ENCODE results near the gene ARPC5. TPM values are rescaled to one million over a fixed set of nuclear protein-coding genes. Genes with fewer than 3 reads are reported as not detected.

Gene ARPC5
- polyA plus RNA-seq, 2 of the 4 experiments (the other 2 are of a cell fraction): 189 to 198 TPM

DNA sequence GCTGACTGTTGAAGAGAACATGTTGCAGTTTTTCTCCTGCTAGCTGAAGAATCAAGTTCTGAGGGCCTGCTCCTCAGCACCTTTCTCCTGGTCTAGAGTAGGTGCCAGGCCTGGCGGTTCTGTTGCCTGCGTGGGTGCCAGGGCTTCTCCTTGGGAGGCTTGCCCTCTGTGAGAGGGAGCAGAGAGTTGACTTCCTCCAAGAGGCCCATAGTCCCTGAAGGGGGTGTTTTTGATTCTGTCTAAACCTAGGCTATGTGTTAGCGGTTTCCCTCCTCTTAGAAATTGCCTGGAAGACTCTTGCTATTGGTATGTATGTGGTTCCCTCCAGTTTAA, 17.8 kb upstream of the ARPC5 start:
- H3K4me1 ChIP-seq: peaks cover 4% of the 10 kb centered on the region; the same call in 1 of the 3 replicates
- no peak overlapping the region for H3K27ac ChIP-seq
- CTCF ChIA-PET: interaction anchor here (0.5 to 6.2 kb wide), 8 partner anchors 13 to 569 kb away, joined by 3 to 142 read pairs (median 7); no protein-coding TSS in a partner anchor
- no peak overlapping the region for H3K4me3 ChIP-seq
- no peak for FAIRE-seq
- POLR2A ChIA-PET: no interaction called here
- no peak for TF ChIP-seq NPAS2 (CRISPR knock-in tag; IDR thresholded peaks at IDR 0.05; ENCODE audit: borderline replicate concordance)
- TF ChIP-seq, protein P1, sequence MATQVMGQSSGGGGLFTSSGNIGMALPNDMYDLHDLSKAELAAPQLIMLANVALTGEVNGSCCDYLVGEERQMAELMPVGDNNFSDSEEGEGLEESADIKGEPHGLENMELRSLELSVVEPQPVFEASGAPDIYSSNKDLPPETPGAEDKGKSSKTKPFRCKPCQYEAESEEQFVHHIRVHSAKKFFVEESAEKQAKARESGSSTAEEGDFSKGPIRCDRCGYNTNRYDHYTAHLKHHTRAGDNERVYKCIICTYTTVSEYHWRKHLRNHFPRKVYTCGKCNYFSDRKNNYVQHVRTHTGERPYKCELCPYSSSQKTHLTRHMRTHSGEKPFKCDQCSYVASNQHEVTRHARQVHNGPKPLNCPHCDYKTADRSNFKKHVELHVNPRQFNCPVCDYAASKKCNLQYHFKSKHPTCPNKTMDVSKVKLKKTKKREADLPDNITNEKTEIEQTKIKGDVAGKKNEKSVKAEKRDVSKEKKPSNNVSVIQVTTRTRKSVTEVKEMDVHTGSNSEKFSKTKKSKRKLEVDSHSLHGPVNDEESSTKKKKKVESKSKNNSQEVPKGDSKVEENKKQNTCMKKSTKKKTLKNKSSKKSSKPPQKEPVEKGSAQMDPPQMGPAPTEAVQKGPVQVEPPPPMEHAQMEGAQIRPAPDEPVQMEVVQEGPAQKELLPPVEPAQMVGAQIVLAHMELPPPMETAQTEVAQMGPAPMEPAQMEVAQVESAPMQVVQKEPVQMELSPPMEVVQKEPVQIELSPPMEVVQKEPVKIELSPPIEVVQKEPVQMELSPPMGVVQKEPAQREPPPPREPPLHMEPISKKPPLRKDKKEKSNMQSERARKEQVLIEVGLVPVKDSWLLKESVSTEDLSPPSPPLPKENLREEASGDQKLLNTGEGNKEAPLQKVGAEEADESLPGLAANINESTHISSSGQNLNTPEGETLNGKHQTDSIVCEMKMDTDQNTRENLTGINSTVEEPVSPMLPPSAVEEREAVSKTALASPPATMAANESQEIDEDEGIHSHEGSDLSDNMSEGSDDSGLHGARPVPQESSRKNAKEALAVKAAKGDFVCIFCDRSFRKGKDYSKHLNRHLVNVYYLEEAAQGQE (IDR thresholded peaks at IDR 0.05): no peak
- TF ChIP-seq HOXB13 (CRISPR knock-in tag; IDR thresholded peaks at IDR 0.05; ENCODE audit: low read depth): no peak
- TF ChIP-seq, protein P2, sequence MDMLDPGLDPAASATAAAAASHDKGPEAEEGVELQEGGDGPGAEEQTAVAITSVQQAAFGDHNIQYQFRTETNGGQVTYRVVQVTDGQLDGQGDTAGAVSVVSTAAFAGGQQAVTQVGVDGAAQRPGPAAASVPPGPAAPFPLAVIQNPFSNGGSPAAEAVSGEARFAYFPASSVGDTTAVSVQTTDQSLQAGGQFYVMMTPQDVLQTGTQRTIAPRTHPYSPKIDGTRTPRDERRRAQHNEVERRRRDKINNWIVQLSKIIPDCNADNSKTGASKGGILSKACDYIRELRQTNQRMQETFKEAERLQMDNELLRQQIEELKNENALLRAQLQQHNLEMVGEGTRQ (IDR thresholded peaks at IDR 0.05): no peak
- TF ChIP-seq, protein P3, sequence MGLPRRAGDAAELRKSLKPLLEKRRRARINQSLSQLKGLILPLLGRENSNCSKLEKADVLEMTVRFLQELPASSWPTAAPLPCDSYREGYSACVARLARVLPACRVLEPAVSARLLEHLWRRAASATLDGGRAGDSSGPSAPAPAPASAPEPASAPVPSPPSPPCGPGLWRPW (IDR thresholded peaks at IDR 0.05): no peak
- no peak for TF ChIP-seq CBX8 (IDR thresholded peaks at IDR 0.05)
- no peak for TF ChIP-seq JUNB (IDR thresholded peaks at IDR 0.05)
- TF ChIP-seq MYC (IDR thresholded peaks at IDR 0.05; ENCODE audit: borderline replicate concordance, low read length): no peak
- WGBS (ENCODE audit: missing lambda C conversion rate): 82% methylated on average over 3 of the region's 3 CpGs
- H3K4me2 ChIP-seq: no peak overlapping the region
- ATAC-seq: no peak
- no peak for DNase-seq (ENCODE audit: low read depth in 1 of 2, low spot score in 1 of 2)
- H3K9me3 ChIP-seq: no peaks in the 10 kb centered on the region

DNA sequence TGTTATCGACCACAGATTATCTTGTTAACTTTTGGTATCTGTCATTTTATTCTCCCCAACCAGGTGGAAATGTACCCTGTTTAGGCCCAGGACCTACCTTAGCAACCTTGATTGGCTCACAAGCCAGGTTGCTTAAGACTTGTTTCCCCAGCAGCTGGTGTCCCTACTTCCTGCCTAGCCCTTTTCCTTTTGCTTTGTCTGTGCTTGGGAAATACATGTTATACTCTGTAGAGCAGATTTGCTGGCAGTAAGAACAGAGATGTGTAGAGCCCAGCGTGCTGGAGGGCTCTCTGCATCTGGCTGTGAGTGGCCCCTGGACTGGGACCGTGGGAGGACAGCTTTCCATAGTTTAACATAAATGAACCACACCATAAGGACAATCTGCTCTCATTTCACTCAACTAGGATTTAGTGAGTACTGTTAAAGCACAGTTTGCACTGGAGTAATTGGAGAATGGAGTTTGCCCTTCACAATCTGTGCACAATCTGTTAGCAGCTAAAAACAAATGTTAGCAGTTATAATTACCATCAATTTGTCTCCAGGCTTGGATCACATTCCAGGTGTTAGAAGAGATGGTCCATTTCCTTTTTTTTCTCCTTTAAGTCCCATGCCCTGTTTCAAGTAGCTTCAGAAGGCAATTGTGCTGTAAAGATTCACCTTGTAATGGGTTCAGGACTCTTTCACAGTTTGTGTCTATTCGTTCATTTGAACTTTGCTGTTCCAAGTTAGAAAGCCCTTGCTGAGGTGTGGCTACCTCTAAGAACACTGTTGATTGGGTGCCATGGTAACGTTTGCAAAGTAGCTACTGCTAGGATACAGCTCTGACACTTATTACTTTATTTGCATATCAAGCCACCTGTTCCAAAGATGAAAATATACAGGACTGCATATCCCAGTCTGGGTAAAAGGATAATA, 17.2 kb upstream of the ARPC5 start, which contains the start of gene APOBEC4:
Gene APOBEC4, minus strand, starts transcription at position 770 of the 915 bp plus-strand sequence. CDS start 4,535 bp downstream, outside the sequence.
- Histone ChIP-seq H3K9me3 (no peaks in the 10 kb centered on the region), H3K27ac (no peak within 1 kb of the TSS), H3K4me1 (peaks cover 4% of the 10 kb centered on the region; the same call in 1 of the 3 replicates), H3K4me3 (no peak within 1 kb of the TSS), H3K4me2 (no peak within 1 kb of the TSS)
- ChIA-PET POLR2A (no interaction called here), CTCF (interaction anchor here (0.5 to 6.2 kb wide), 8 partner anchors 14 to 570 kb away, joined by 3 to 142 read pairs (median 5); no protein-coding TSS in a partner anchor)
- ATAC-seq (no peak), FAIRE-seq (no peak), DNase-seq (ENCODE audit: low read depth in 1 of 2, low spot score in 1 of 2) (no peak)
- WGBS (ENCODE audit: missing lambda C conversion rate): 39% methylated on average over 5 of the region's 5 CpGs
- TF ChIP-seq, protein P4, sequence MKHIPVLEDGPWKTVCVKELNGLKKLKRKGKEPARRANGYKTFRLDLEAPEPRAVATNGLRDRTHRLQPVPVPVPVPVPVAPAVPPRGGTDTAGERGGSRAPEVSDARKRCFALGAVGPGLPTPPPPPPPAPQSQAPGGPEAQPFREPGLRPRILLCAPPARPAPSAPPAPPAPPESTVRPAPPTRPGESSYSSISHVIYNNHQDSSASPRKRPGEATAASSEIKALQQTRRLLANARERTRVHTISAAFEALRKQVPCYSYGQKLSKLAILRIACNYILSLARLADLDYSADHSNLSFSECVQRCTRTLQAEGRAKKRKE (CRISPR knock-in tag; IDR thresholded peaks at IDR 0.05; ENCODE audit: low read depth): no peak
- TF ChIP-seq KDM5A (IDR thresholded peaks at IDR 0.05) (no peak), TP53 (CRISPR knock-in tag; IDR thresholded peaks at IDR 0.05) (no peak)
- TF ChIP-seq, protein P3 (IDR thresholded peaks at IDR 0.05): no peak

DNA sequence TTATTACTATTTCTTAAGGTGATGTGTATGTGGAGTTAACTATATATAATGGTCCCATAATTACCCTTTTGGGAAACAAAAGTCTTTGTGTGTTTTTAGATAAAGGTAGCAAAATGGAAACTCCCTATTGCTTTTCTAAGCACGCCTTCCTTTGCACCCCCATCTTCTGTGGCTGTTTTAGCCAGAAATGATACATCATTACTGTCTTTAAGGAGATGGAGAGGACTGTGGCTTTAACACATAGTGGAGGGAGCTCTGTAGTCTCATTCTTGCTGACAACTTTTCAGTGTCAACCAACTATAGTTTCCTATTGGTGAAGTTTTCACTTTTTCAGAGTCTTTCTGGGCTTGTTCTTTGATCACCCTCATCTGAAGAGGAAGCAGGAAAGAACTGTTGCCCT, 16.5 kb upstream of the ARPC5 start:
- no peak for DNase-seq (ENCODE audit: low read depth in 1 of 2, low spot score in 1 of 2)
- WGBS (ENCODE audit: missing lambda C conversion rate): 39% methylated on average over 1 of the region's 1 CpG
- H3K9me3 ChIP-seq: no peaks in the 10 kb centered on the region
- FAIRE-seq: no peak
- ATAC-seq: no peak
- TF ChIP-seq EP300 (IDR thresholded peaks at IDR 0.05): no peak
- TF ChIP-seq NPAS2 (CRISPR knock-in tag; IDR thresholded peaks at IDR 0.05; ENCODE audit: borderline replicate concordance): no peak
- no peak for TF ChIP-seq RNF2 (IDR thresholded peaks at IDR 0.05; ENCODE audit: borderline replicate concordance, low read depth)
- no peak for TF ChIP-seq MAZ (IDR thresholded peaks at IDR 0.05; ENCODE audit: borderline replicate concordance, low read depth, low read length)
- TF ChIP-seq NFE2L2 (conservative IDR thresholded peaks at IDR 0.05; ENCODE audit: low read length): no peak
- no peak for TF ChIP-seq JUN (IDR thresholded peaks at IDR 0.05)
- TF ChIP-seq, protein P3 (IDR thresholded peaks at IDR 0.05): no peak
- no peak for TF ChIP-seq HDAC2 (IDR thresholded peaks at IDR 0.05)
- TF ChIP-seq EHF (CRISPR knock-in tag; IDR thresholded peaks at IDR 0.05): no peak
- TF ChIP-seq PHF8 (IDR thresholded peaks at IDR 0.05; ENCODE audit: borderline replicate concordance, low read depth): no peak
- TF ChIP-seq SREBF2 (IDR thresholded peaks at IDR 0.05): no peak
- TF ChIP-seq CHD4 (IDR thresholded peaks at IDR 0.05; ENCODE audit: borderline replicate concordance): no peak
- TF ChIP-seq RAD21 (conservative IDR thresholded peaks at IDR 0.05 in 1 of 2, IDR thresholded peaks at IDR 0.05 in 1 of 2): no peak
- TF ChIP-seq CBX2 (IDR thresholded peaks at IDR 0.05; ENCODE audit: borderline replicate concordance, low read depth): no peak
- no peak for TF ChIP-seq SMC3 (IDR thresholded peaks at IDR 0.05)
- no peak for TF ChIP-seq POLR2AphosphoS2 (conservative IDR thresholded peaks at IDR 0.05; ENCODE audit: low read length)
- no peak for TF ChIP-seq HOXB13 (CRISPR knock-in tag; IDR thresholded peaks at IDR 0.05; ENCODE audit: low read depth)
- CTCF ChIA-PET: interaction anchor here (1.0 to 6.2 kb wide), 3 partner anchors 33 to 263 kb away, joined by 3 to 142 read pairs (median 86); no protein-coding TSS in a partner anchor
- POLR2A ChIA-PET: no interaction called here
- peaks cover 4% of the 10 kb centered on the region; the same call in 1 of the 3 replicates for H3K4me1 ChIP-seq
- no peak overlapping the region for H3K4me3 ChIP-seq
- no peak overlapping the region for H3K4me2 ChIP-seq
- H3K27ac ChIP-seq: no peak overlapping the region

Data from A549 (cell line).